K562 (cell line): ENCODE data around the gene PRR23A. TPM values are rescaled to one million over a fixed set of nuclear protein-coding genes. Genes with fewer than 3 reads are reported as not detected.

Source experiments
- ATF7 ChIP-seq: fragments of 450-650 bp; IDR thresholded peaks from 2 replicates; pipeline ENCODE4 v1.7.1; 2014; ENCODE audit warnings: mild to moderate bottlenecking, moderate library complexity
- ELF1 ChIP-seq: fragments of 200-800 bp; sonication (Bioruptor generic); IDR thresholded peaks from 2 replicates; pipeline ENCODE4 v1.6.1; 2016; ENCODE audit warnings: missing genetic modification characterization, missing compliant biosample characterization
- MGA ChIP-seq: fragments of 450-650 bp; IDR thresholded peaks from 2 replicates; pipeline ENCODE4 v1.6.1; 2016; ENCODE audit warnings: mild to moderate bottlenecking, moderate library complexity
- PBX2 ChIP-seq, 2 experiments: IDR thresholded peaks in 1 of 2; conservative IDR thresholded peaks in 1 of 2; 2 replicates each; pipeline ENCODE4 v1.6.1; 2016; ENCODE audit warnings: low read depth in 2 of 2, mild to moderate bottlenecking in 1 of 2, missing compliant biosample characterization in 1 of 2, missing genetic modification characterization in 1 of 2, moderate library complexity in 1 of 2
- RHOXF2B ChIP-seq: fragments of 250-450 bp; sonication (Bioruptor Pico); conservative IDR thresholded peaks from 2 replicates; pipeline ENCODE4 v1.5.1; 2021
- polyA plus RNA-seq, 8 experiments: library from polyadenylated mRNA; depleted of rRNA in 4 of 8; stranded (reverse) in 5 of 8; unstranded in 3 of 8; fragments of >200 nt; fragmentation: Nextera tagmentation in 2 of 8; fragmentation: Illumina TruSeq in 1 of 8; extraction: Ambion mirVana in 2 of 8; extraction: Trizol in 1 of 8; gene quantifications; 2 replicates each; pipeline versions ENCODE4 v1.2.1 to v1.2.3, GENCODE V29; 2011 to 2014; ENCODE audit warnings: inconsistent platforms in 1 of 8, missing spikeins in 1 of 8
- total RNA-seq, 7 experiments: library from RNA; depleted of rRNA in 6 of 7; stranded (reverse); fragments of >200 nt in 6 of 7; fragmentation: Illumina TruSeq in 2 of 7; extraction: Trizol in 2 of 7; gene quantifications; 2 replicates each; pipeline versions ENCODE4 v1.2.1 to v1.2.3, GENCODE V29; 2011 to 2021; ENCODE audit warnings: low replicate concordance in 1 of 7

The PRR23A gene
- total and polyA plus RNA-seq, 9 of the 15 experiments (the other 6 are each of a cell fraction or from before 2014, with no cell fraction given) = not detected

GRCh38 chr3:138960417-138960852 lies 45.6 kb downstream of the PRR23A start (continued):
- TF ChIP-seq PBX2 (CRISPR knock-in tag; IDR thresholded peaks at IDR 0.05; ENCODE audit: low read depth) (no peak), PBX2 (tag; conservative IDR thresholded peaks at IDR 0.05; ENCODE audit: low read depth) (no peak), ATF7 (no peak), ELF1 (tag) (no peak), MGA (no peak), RHOXF2B (no peak)
